ENCODE results near the gene CLIP4.

- TF ChIP-seq CTCF (conservative IDR thresholded peaks at IDR 0.05; ENCODE audit: low read length) (no peak), EZH2phosphoT487 (IDR thresholded peaks at IDR 0.05; ENCODE audit: borderline replicate concordance) (no peak)
Measured at GRCh38 chr2:29117636-29118303, 2.6 kb downstream of the CLIP4 start.

All from Loucy (cell line).